Loucy (cell line): Measurements from ENCODE around the gene UBE2J1.

Source experiments
- H2AFZ ChIP-seq: fragments of 200-600 bp; sonication (generic); 2 replicates; pipeline ENCODE4 v1.6.0; 2016; ENCODE audit warnings: antibody characterized with exemption, mild to moderate bottlenecking, low read length, moderate library complexity
- H3F3A ChIP-seq: fragments of 200-600 bp; 2 replicates; pipeline ENCODE4 v1.6.0; 2016; ENCODE audit warnings: antibody characterized with exemption, low read depth, mild to moderate bottlenecking
- H3K27me3 ChIP-seq: fragments of 200-600 bp; sonication (generic); 2 replicates; pipeline ENCODE4 v1.6.1; 2014; ENCODE audit warnings: low read length, mild to moderate bottlenecking; ENCODE audit not compliant: insufficient read depth, poor library complexity, severe bottlenecking
- H3K36me3 ChIP-seq: fragments of 200-600 bp; sonication (generic); 2 replicates; pipeline ENCODE4 v1.6.1; 2016; ENCODE audit warnings: low read length; ENCODE audit not compliant: insufficient read depth
- H3K4me1 ChIP-seq: fragments of 200-600 bp; sonication (generic); 2 replicates; pipeline ENCODE4 v1.5.1; 2014; ENCODE audit warnings: low read length, mild to moderate bottlenecking; ENCODE audit not compliant: insufficient read depth, poor library complexity, severe bottlenecking
- H3K4me2 ChIP-seq: fragments of 200-600 bp; sonication (generic); 2 replicates; pipeline ENCODE4 v1.6.0; 2014; ENCODE audit warnings: antibody characterized with exemption, low read length, low read depth, mild to moderate bottlenecking; ENCODE audit not compliant: poor library complexity, severe bottlenecking
- H3K4me3 ChIP-seq: fragments of 200-600 bp; sonication (generic); 2 replicates; pipeline ENCODE4 v1.5.1; 2014; ENCODE audit warnings: low read length, mild to moderate bottlenecking, mixed read lengths; ENCODE audit not compliant: poor library complexity, severe bottlenecking
- H3K79me2 ChIP-seq: fragments of 200-600 bp; sonication (generic); 2 replicates; pipeline ENCODE4 v1.6.1; 2014; ENCODE audit warnings: low read length; ENCODE audit not compliant: insufficient read depth
- H3K9ac ChIP-seq: fragments of 200-600 bp; sonication (generic); 2 replicates; pipeline ENCODE4 v1.6.0; 2014; ENCODE audit warnings: mild to moderate bottlenecking, low read depth, low read length, moderate library complexity; ENCODE audit not compliant: poor library complexity, severe bottlenecking
- H3K9me2 ChIP-seq: fragments of 200-600 bp; sonication (generic); replicated peaks from 2 replicates; pipeline ENCODE4 v1.6.1; 2016; ENCODE audit warnings: low read depth, low read length, mixed read lengths
- H3K9me3 ChIP-seq: fragments of 200-600 bp; sonication (generic); 2 replicates; pipeline ENCODE4 v1.6.1; 2014; ENCODE audit warnings: mild to moderate bottlenecking, antibody characterized with exemption, low read length, low read depth; ENCODE audit not compliant: insufficient read depth
- H4K20me1 ChIP-seq: fragments of 200-600 bp; sonication (generic); 2 replicates; pipeline ENCODE4 v1.6.0; 2014; ENCODE audit warnings: antibody characterized with exemption, low read length, mild to moderate bottlenecking; ENCODE audit not compliant: insufficient read depth, poor library complexity, severe bottlenecking
- CTCF ChIP-seq: fragments of 200-600 bp; sonication (generic); conservative IDR thresholded peaks from 2 replicates; pipeline ENCODE4 v1.5.1; 2014; ENCODE audit warnings: mild to moderate bottlenecking, antibody characterized with exemption, low read length
- EZH2phosphoT487 ChIP-seq: fragments of 200-600 bp; IDR thresholded peaks from 2 replicates; pipeline ENCODE4 v1.6.1; 2018; ENCODE audit warnings: antibody characterized with exemption, mild to moderate bottlenecking, moderate library complexity, borderline replicate concordance

UBE2J1 gene

GRCh38 chr6:89328976-89329375 lies 23.5 kb downstream of the UBE2J1 start:
- Histone ChIP-seq H3K9me3 (no peaks in the 10 kb centered on the region), H3K9ac (no peak overlapping the region), H2AFZ (no peak overlapping the region), H3F3A (no peaks in the 10 kb centered on the region), H3K4me1 (no peaks in the 10 kb centered on the region), H4K20me1 (no peaks in the 10 kb centered on the region), H3K9me2 (no peaks in the 10 kb centered on the region), H3K36me3 (peaks cover 77% of the 10 kb centered on the region), H3K27me3 (no peaks in the 10 kb centered on the region), H3K4me2 (no peak overlapping the region), H3K79me2 (no peaks in the 10 kb centered on the region), H3K4me3 (no peak overlapping the region)
- TF ChIP-seq EZH2phosphoT487 (no peak), CTCF (no peak)

GRCh38 chr6:89324304-89324703 lies 28.2 kb downstream of the UBE2J1 start:
- no peaks in the 10 kb centered on the region for H3F3A ChIP-seq
- no peaks in the 10 kb centered on the region for H4K20me1 ChIP-seq
- H3K27me3 ChIP-seq: no peaks in the 10 kb centered on the region
- H3K4me3 ChIP-seq: no peak overlapping the region
- no peaks in the 10 kb centered on the region for H3K9me2 ChIP-seq
- peaks cover 40% of the 10 kb centered on the region for H3K36me3 ChIP-seq
- peaks cover 4% of the 10 kb centered on the region for H3K4me1 ChIP-seq
- no peak for TF ChIP-seq EZH2phosphoT487
- TF ChIP-seq CTCF: no peak
- H2AFZ ChIP-seq: no peak overlapping the region
- H3K9me3 ChIP-seq: no peaks in the 10 kb centered on the region
- H3K79me2 ChIP-seq: no peaks in the 10 kb centered on the region
- H3K9ac ChIP-seq: no peak overlapping the region
- no peak overlapping the region for H3K4me2 ChIP-seq

GRCh38 chr6:89323511-89323971 lies 29.0 kb downstream of the UBE2J1 start:
- H3F3A ChIP-seq: no peaks in the 10 kb centered on the region
- H2AFZ ChIP-seq: no peak overlapping the region
- H3K27me3 ChIP-seq: no peaks in the 10 kb centered on the region
- no peaks in the 10 kb centered on the region for H3K9me3 ChIP-seq
- H3K79me2 ChIP-seq: no peaks in the 10 kb centered on the region
- H3K9me2 ChIP-seq: no peaks in the 10 kb centered on the region
- no peak overlapping the region for H3K9ac ChIP-seq
- H3K4me2 ChIP-seq: no peak overlapping the region
- no peaks in the 10 kb centered on the region for H4K20me1 ChIP-seq
- H3K4me3 ChIP-seq: no peak overlapping the region
- peaks cover 4% of the 10 kb centered on the region for H3K4me1 ChIP-seq
- TF ChIP-seq EZH2phosphoT487: no peak
- TF ChIP-seq CTCF: no peak
- H3K36me3 ChIP-seq: peaks cover 32% of the 10 kb centered on the region; the same call in 1 of the 2 replicates
